ENCODE results near the gene ARHGAP5. TPM values are rescaled to one million over a fixed set of nuclear protein-coding genes. Genes with fewer than 3 reads are reported as not detected.

The ARHGAP5 gene
- 157 and 169 TPM in 2 replicates for total RNA-seq (ENCODE audit: low replicate concordance)
- long read RNA-seq, transcript ARHGAP5-201 (1 exons, 3,207 nt), result major isoform, 7 of 100 reads
- long read RNA-seq, partial matches to known transcripts, result 44 of 100 reads
- long read RNA-seq, other reads (novel, unspliced or antisense), result 48 of 100 reads

- Mint-ChIP-seq H3K4me3 (peak within 1 kb of the TSS; percentile 99), H3K27me3 (no peaks in the 10 kb centered on the region), H3K27ac (peak within 1 kb of the TSS; percentile 98), H3K4me1 (ENCODE audit: unreplicated experiment) (peaks cover 36% of the 10 kb centered on the region), H3K9me3 (peaks cover 4% of the 10 kb centered on the region), H3K36me3 (peaks cover 3% of the 10 kb centered on the region)
- TF ChIP-seq, protein P1, sequence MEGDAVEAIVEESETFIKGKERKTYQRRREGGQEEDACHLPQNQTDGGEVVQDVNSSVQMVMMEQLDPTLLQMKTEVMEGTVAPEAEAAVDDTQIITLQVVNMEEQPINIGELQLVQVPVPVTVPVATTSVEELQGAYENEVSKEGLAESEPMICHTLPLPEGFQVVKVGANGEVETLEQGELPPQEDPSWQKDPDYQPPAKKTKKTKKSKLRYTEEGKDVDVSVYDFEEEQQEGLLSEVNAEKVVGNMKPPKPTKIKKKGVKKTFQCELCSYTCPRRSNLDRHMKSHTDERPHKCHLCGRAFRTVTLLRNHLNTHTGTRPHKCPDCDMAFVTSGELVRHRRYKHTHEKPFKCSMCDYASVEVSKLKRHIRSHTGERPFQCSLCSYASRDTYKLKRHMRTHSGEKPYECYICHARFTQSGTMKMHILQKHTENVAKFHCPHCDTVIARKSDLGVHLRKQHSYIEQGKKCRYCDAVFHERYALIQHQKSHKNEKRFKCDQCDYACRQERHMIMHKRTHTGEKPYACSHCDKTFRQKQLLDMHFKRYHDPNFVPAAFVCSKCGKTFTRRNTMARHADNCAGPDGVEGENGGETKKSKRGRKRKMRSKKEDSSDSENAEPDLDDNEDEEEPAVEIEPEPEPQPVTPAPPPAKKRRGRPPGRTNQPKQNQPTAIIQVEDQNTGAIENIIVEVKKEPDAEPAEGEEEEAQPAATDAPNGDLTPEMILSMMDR (conservative IDR thresholded peaks at IDR 0.05), result peak; percentile 49
- DNase-seq (ENCODE audit: extremely low spot score, unreplicated experiment), result peak; percentile 85
Measured at GRCh38 chr14:32077081-32078022, at the start of gene ARHGAP5. ARHGAP5 (plus strand) TSS chr14:32077304; CDS start chr14:32090670, 13,366 bp downstream.

- Mint-ChIP-seq H3K4me1 (ENCODE audit: unreplicated experiment) (no peaks in the 10 kb centered on the region), H3K9me3 (no peaks in the 10 kb centered on the region), H3K27me3 (no peaks in the 10 kb centered on the region), H3K36me3 (no peaks in the 10 kb centered on the region), H3K4me3 (no peak overlapping the region), H3K27ac (no peak overlapping the region)
- TF ChIP-seq, protein P1 (conservative IDR thresholded peaks at IDR 0.05), result no peak
- DNase-seq (ENCODE audit: extremely low spot score, unreplicated experiment), result no peak
Measured at GRCh38 chr14:32028599-32028998, 48.5 kb upstream of the ARHGAP5 start.

- H3K9me3 Mint-ChIP-seq, result no peaks in the 10 kb centered on the region
- H3K4me1 Mint-ChIP-seq (ENCODE audit: unreplicated experiment), result peaks cover 7% of the 10 kb centered on the region
- no peak for DNase-seq (ENCODE audit: extremely low spot score, unreplicated experiment)
- H3K4me3 Mint-ChIP-seq, result no peak overlapping the region
- H3K27me3 Mint-ChIP-seq, result no peaks in the 10 kb centered on the region
- H3K27ac Mint-ChIP-seq, result no peak overlapping the region
- TF ChIP-seq, protein P1 (conservative IDR thresholded peaks at IDR 0.05), result no peak
- no peaks in the 10 kb centered on the region for H3K36me3 Mint-ChIP-seq
Measured at GRCh38 chr14:32033543-32033942, 43.6 kb upstream of the ARHGAP5 start.

- H3K27ac Mint-ChIP-seq, result no peak overlapping the region
- TF ChIP-seq, protein P1 (conservative IDR thresholded peaks at IDR 0.05), result no peak
- H3K4me1 Mint-ChIP-seq (ENCODE audit: unreplicated experiment), result peaks cover 12% of the 10 kb centered on the region
- DNase-seq (ENCODE audit: extremely low spot score, unreplicated experiment), result no peak
- H3K9me3 Mint-ChIP-seq, result no peaks in the 10 kb centered on the region
- no peaks in the 10 kb centered on the region for H3K27me3 Mint-ChIP-seq
- no peak overlapping the region for H3K4me3 Mint-ChIP-seq
- H3K36me3 Mint-ChIP-seq, result no peaks in the 10 kb centered on the region
Measured at GRCh38 chr14:32038876-32039275, 38.2 kb upstream of the ARHGAP5 start.

- DNase-seq (ENCODE audit: extremely low spot score, unreplicated experiment), result no peak
Measured at GRCh38 chr14:32039401-32040030, 37.6 kb upstream of the ARHGAP5 start.

More at GRCh38 chr14:32039401-32040030, 37.6 kb upstream of the ARHGAP5 start:
- Mint-ChIP-seq H3K27me3 (no peaks in the 10 kb centered on the region), H3K9me3 (no peaks in the 10 kb centered on the region), H3K36me3 (no peaks in the 10 kb centered on the region), H3K27ac (no peak overlapping the region), H3K4me1 (ENCODE audit: unreplicated experiment) (peaks cover 13% of the 10 kb centered on the region), H3K4me3 (no peak overlapping the region)
- TF ChIP-seq, protein P1 (conservative IDR thresholded peaks at IDR 0.05), result no peak
